ENCODE measurements around the gene FAM98B. TPM values are rescaled to one million over a fixed set of nuclear protein-coding genes. Genes with fewer than 3 reads are reported as not detected.

FAM98B gene
- 55.1 TPM for polyA plus RNA-seq (2013, experiment 1 of 2)
- 55.9 TPM for polyA plus RNA-seq (2013, experiment 2 of 2)

GRCh38 chr15:38453971-38454695 lies at the start of gene FAM98B:
Gene FAM98B, plus strand, starts transcription at chr15:38454127. Its CDS starts 35 bp downstream, at chr15:38454162.
- H2AK5ac ChIP-seq (ENCODE audit: low read length), result no peak within 1 kb of the TSS
- peak within 1 kb of the TSS; percentile 98 for H3K56ac ChIP-seq (ENCODE audit: low read length)
- no peaks in the 10 kb centered on the region for H3K36me3 ChIP-seq (ENCODE audit: control insufficient read depth, insufficient read depth, low read length)
- H2BK120ac ChIP-seq (ENCODE audit: low read depth, low read length), result peak within 1 kb of the TSS; percentile 74
- H3K4me3 ChIP-seq (ENCODE audit: low read length), result peak within 1 kb of the TSS; percentile 96
- H4K5ac ChIP-seq (ENCODE audit: low read length), result no peak within 1 kb of the TSS
- WGBS (ENCODE audit: extremely low coverage, insufficient coverage, low lambda C conversion rate), result no CpG with 5 or more reads among the region's 49 CpGs
- no peak within 1 kb of the TSS for H3K23ac ChIP-seq (ENCODE audit: low read length)
- H3K27me3 ChIP-seq (ENCODE audit: insufficient read depth, low read length, poor library complexity), result no peaks in the 10 kb centered on the region
- H3K4me1 ChIP-seq (ENCODE audit: control insufficient read depth, low read depth, low read length), result no peaks in the 10 kb centered on the region
- H3K9ac ChIP-seq (ENCODE audit: low read length), result peak within 1 kb of the TSS; percentile 97
- peak within 1 kb of the TSS; percentile 97 for H3K27ac ChIP-seq (ENCODE audit: low read depth, low read length)
- H2BK15ac ChIP-seq (replicated peaks; ENCODE audit: low read depth), result no peak within 1 kb of the TSS
- peaks cover 37% of the 10 kb centered on the region for H3K79me2 ChIP-seq (ENCODE audit: control insufficient read depth, insufficient read depth, low read length)
- peak within 1 kb of the TSS; percentile 77 for H3K4me2 ChIP-seq (ENCODE audit: low read length)
- H3K4ac ChIP-seq (ENCODE audit: low read depth, low read length), result peak within 1 kb of the TSS; percentile 62
- peak within 1 kb of the TSS; percentile 94 for H2BK5ac ChIP-seq (ENCODE audit: low read length)
- H4K8ac ChIP-seq (ENCODE audit: low read depth, low read length), result peak within 1 kb of the TSS; percentile 98
- peak; percentile 93 for DNase-seq
- peaks cover 18% of the 10 kb centered on the region for H3K79me1 ChIP-seq (ENCODE audit: low read length)
- H3K18ac ChIP-seq (ENCODE audit: low read length), result peak within 1 kb of the TSS; percentile 98

GRCh38 chr15:38406436-38406835 lies 47.5 kb upstream of the FAM98B start:
- no peak overlapping the region for H2BK5ac ChIP-seq (ENCODE audit: low read length)
- H3K23ac ChIP-seq (ENCODE audit: low read length), result no peak overlapping the region
- no peak overlapping the region for H3K27ac ChIP-seq (ENCODE audit: low read depth, low read length)
- no peak overlapping the region for H3K4me2 ChIP-seq (ENCODE audit: low read length)
- H3K9ac ChIP-seq (ENCODE audit: low read length), result no peak overlapping the region
- no peak overlapping the region for H3K56ac ChIP-seq (ENCODE audit: low read length)
- H4K5ac ChIP-seq (ENCODE audit: low read length), result no peak overlapping the region
- H3K36me3 ChIP-seq (ENCODE audit: control insufficient read depth, insufficient read depth, low read length), result no peaks in the 10 kb centered on the region
- H3K27me3 ChIP-seq (ENCODE audit: insufficient read depth, low read length, poor library complexity), result no peaks in the 10 kb centered on the region
- DNase-seq, result no peak
- no peak overlapping the region for H3K4ac ChIP-seq (ENCODE audit: low read depth, low read length)
- H3K18ac ChIP-seq (ENCODE audit: low read length), result no peak overlapping the region
- H3K79me1 ChIP-seq (ENCODE audit: low read length), result no peaks in the 10 kb centered on the region
- no peak overlapping the region for H3K4me3 ChIP-seq (ENCODE audit: low read length)
- no CpG with 5 or more reads among the region's 7 CpGs for WGBS (ENCODE audit: extremely low coverage, insufficient coverage, low lambda C conversion rate)
- no peak overlapping the region for H2BK120ac ChIP-seq (ENCODE audit: low read depth, low read length)
- H4K8ac ChIP-seq (ENCODE audit: low read depth, low read length), result no peak overlapping the region
- no peaks in the 10 kb centered on the region for H3K79me2 ChIP-seq (ENCODE audit: control insufficient read depth, insufficient read depth, low read length)
- H2AK5ac ChIP-seq (ENCODE audit: low read length), result no peak overlapping the region
- no peaks in the 10 kb centered on the region for H3K4me1 ChIP-seq (ENCODE audit: control insufficient read depth, low read depth, low read length)
- no peak overlapping the region for H2BK15ac ChIP-seq (replicated peaks; ENCODE audit: low read depth)

GRCh38 chr15:38408576-38408975 lies 45.4 kb upstream of the FAM98B start:
- Histone ChIP-seq H3K4me3 (ENCODE audit: low read length) (no peak overlapping the region), H2AK5ac (ENCODE audit: low read length) (no peak overlapping the region), H3K4me2 (ENCODE audit: low read length) (no peak overlapping the region), H3K79me1 (ENCODE audit: low read length) (no peaks in the 10 kb centered on the region), H3K18ac (ENCODE audit: low read length) (no peak overlapping the region), H3K27me3 (ENCODE audit: insufficient read depth, low read length, poor library complexity) (no peaks in the 10 kb centered on the region), H3K4me1 (ENCODE audit: control insufficient read depth, low read depth, low read length) (no peaks in the 10 kb centered on the region), H3K4ac (ENCODE audit: low read depth, low read length) (no peak overlapping the region), H2BK120ac (ENCODE audit: low read depth, low read length) (no peak overlapping the region), H3K27ac (ENCODE audit: low read depth, low read length) (no peak overlapping the region), H2BK15ac (replicated peaks; ENCODE audit: low read depth) (no peak overlapping the region), H4K5ac (ENCODE audit: low read length) (no peak overlapping the region), H3K79me2 (ENCODE audit: control insufficient read depth, insufficient read depth, low read length) (no peaks in the 10 kb centered on the region), H3K23ac (ENCODE audit: low read length) (no peak overlapping the region), H3K9ac (ENCODE audit: low read length) (no peak overlapping the region), H4K8ac (ENCODE audit: low read depth, low read length) (no peak overlapping the region), H2BK5ac (ENCODE audit: low read length) (no peak overlapping the region), H3K56ac (ENCODE audit: low read length) (no peak overlapping the region), H3K36me3 (ENCODE audit: control insufficient read depth, insufficient read depth, low read length) (no peaks in the 10 kb centered on the region)
- no CpG with 5 or more reads among the region's 4 CpGs for WGBS (ENCODE audit: extremely low coverage, insufficient coverage, low lambda C conversion rate)
- DNase-seq, result no peak

- H2AK5ac ChIP-seq (ENCODE audit: low read length), result no peak overlapping the region
- H3K18ac ChIP-seq (ENCODE audit: low read length), result no peak overlapping the region
- no peak overlapping the region for H2BK15ac ChIP-seq (replicated peaks; ENCODE audit: low read depth)
- H3K4ac ChIP-seq (ENCODE audit: low read depth, low read length), result no peak overlapping the region
- DNase-seq, result no peak
- no peak overlapping the region for H4K5ac ChIP-seq (ENCODE audit: low read length)
- H3K4me1 ChIP-seq (ENCODE audit: control insufficient read depth, low read depth, low read length), result no peaks in the 10 kb centered on the region
- H3K79me2 ChIP-seq (ENCODE audit: control insufficient read depth, insufficient read depth, low read length), result no peaks in the 10 kb centered on the region
- no peaks in the 10 kb centered on the region for H3K79me1 ChIP-seq (ENCODE audit: low read length)
- H3K27me3 ChIP-seq (ENCODE audit: insufficient read depth, low read length, poor library complexity), result no peaks in the 10 kb centered on the region
- H2BK5ac ChIP-seq (ENCODE audit: low read length), result no peak overlapping the region
- no peak overlapping the region for H3K23ac ChIP-seq (ENCODE audit: low read length)
- H4K8ac ChIP-seq (ENCODE audit: low read depth, low read length), result no peak overlapping the region
- WGBS (ENCODE audit: extremely low coverage, insufficient coverage, low lambda C conversion rate), result no CpG with 5 or more reads among the region's 3 CpGs
- H2BK120ac ChIP-seq (ENCODE audit: low read depth, low read length), result no peak overlapping the region
- no peaks in the 10 kb centered on the region for H3K36me3 ChIP-seq (ENCODE audit: control insufficient read depth, insufficient read depth, low read length)
- no peak overlapping the region for H3K4me2 ChIP-seq (ENCODE audit: low read length)
- H3K27ac ChIP-seq (ENCODE audit: low read depth, low read length), result no peak overlapping the region
- H3K4me3 ChIP-seq (ENCODE audit: low read length), result no peak overlapping the region
- H3K56ac ChIP-seq (ENCODE audit: low read length), result no peak overlapping the region
- H3K9ac ChIP-seq (ENCODE audit: low read length), result no peak overlapping the region
Measured at GRCh38 chr15:38411902-38412301, 42.0 kb upstream of the FAM98B start.

GRCh38 chr15:38412466-38412865 lies 41.5 kb upstream of the FAM98B start:
- no peak overlapping the region for H3K4ac ChIP-seq (ENCODE audit: low read depth, low read length)
- H3K79me2 ChIP-seq (ENCODE audit: control insufficient read depth, insufficient read depth, low read length), result no peaks in the 10 kb centered on the region
- H3K4me3 ChIP-seq (ENCODE audit: low read length), result no peak overlapping the region
- H3K23ac ChIP-seq (ENCODE audit: low read length), result no peak overlapping the region
- H3K18ac ChIP-seq (ENCODE audit: low read length), result no peak overlapping the region
- H4K5ac ChIP-seq (ENCODE audit: low read length), result no peak overlapping the region
- no peaks in the 10 kb centered on the region for H3K36me3 ChIP-seq (ENCODE audit: control insufficient read depth, insufficient read depth, low read length)
- no peak overlapping the region for H2BK120ac ChIP-seq (ENCODE audit: low read depth, low read length)
- H3K27ac ChIP-seq (ENCODE audit: low read depth, low read length), result no peak overlapping the region
- H4K8ac ChIP-seq (ENCODE audit: low read depth, low read length), result no peak overlapping the region
- no peak overlapping the region for H3K9ac ChIP-seq (ENCODE audit: low read length)
- no CpG with 5 or more reads among the region's 3 CpGs for WGBS (ENCODE audit: extremely low coverage, insufficient coverage, low lambda C conversion rate)
- no peak overlapping the region for H3K56ac ChIP-seq (ENCODE audit: low read length)
- DNase-seq, result no peak
- H3K27me3 ChIP-seq (ENCODE audit: insufficient read depth, low read length, poor library complexity), result no peaks in the 10 kb centered on the region
- H3K79me1 ChIP-seq (ENCODE audit: low read length), result no peaks in the 10 kb centered on the region
- no peak overlapping the region for H2AK5ac ChIP-seq (ENCODE audit: low read length)
- H3K4me2 ChIP-seq (ENCODE audit: low read length), result no peak overlapping the region
- H3K4me1 ChIP-seq (ENCODE audit: control insufficient read depth, low read depth, low read length), result no peaks in the 10 kb centered on the region
- no peak overlapping the region for H2BK15ac ChIP-seq (replicated peaks; ENCODE audit: low read depth)
- no peak overlapping the region for H2BK5ac ChIP-seq (ENCODE audit: low read length)

GRCh38 chr15:38414357-38414756 lies 39.6 kb upstream of the FAM98B start:
- Histone ChIP-seq H4K5ac (ENCODE audit: low read length) (no peak overlapping the region), H2BK15ac (replicated peaks; ENCODE audit: low read depth) (no peak overlapping the region), H3K56ac (ENCODE audit: low read length) (no peak overlapping the region), H3K4ac (ENCODE audit: low read depth, low read length) (no peak overlapping the region), H3K4me1 (ENCODE audit: control insufficient read depth, low read depth, low read length) (no peaks in the 10 kb centered on the region), H3K18ac (ENCODE audit: low read length) (no peak overlapping the region), H3K36me3 (ENCODE audit: control insufficient read depth, insufficient read depth, low read length) (no peaks in the 10 kb centered on the region), H2BK120ac (ENCODE audit: low read depth, low read length) (no peak overlapping the region), H4K8ac (ENCODE audit: low read depth, low read length) (no peak overlapping the region), H3K27me3 (ENCODE audit: insufficient read depth, low read length, poor library complexity) (no peaks in the 10 kb centered on the region), H2AK5ac (ENCODE audit: low read length) (no peak overlapping the region), H2BK5ac (ENCODE audit: low read length) (no peak overlapping the region), H3K23ac (ENCODE audit: low read length) (no peak overlapping the region), H3K79me2 (ENCODE audit: control insufficient read depth, insufficient read depth, low read length) (no peaks in the 10 kb centered on the region), H3K9ac (ENCODE audit: low read length) (no peak overlapping the region), H3K4me2 (ENCODE audit: low read length) (no peak overlapping the region), H3K79me1 (ENCODE audit: low read length) (no peaks in the 10 kb centered on the region), H3K4me3 (ENCODE audit: low read length) (no peak overlapping the region), H3K27ac (ENCODE audit: low read depth, low read length) (no peak overlapping the region)
- peak; percentile 65 for DNase-seq

All from mesendoderm (in vitro differentiated cells).